ENCODE measurements around the gene TBL3. TPM values are rescaled to one million over a fixed set of nuclear protein-coding genes. Genes with fewer than 3 reads are reported as not detected.
A peak's percentile ranks its signal among the peaks of the same experiment; 100 is the strongest.

The TBL3 gene
- total and polyA plus RNA-seq, 8 donors, result 14.7 to 63.7 (median 21.4) TPM

DNA sequence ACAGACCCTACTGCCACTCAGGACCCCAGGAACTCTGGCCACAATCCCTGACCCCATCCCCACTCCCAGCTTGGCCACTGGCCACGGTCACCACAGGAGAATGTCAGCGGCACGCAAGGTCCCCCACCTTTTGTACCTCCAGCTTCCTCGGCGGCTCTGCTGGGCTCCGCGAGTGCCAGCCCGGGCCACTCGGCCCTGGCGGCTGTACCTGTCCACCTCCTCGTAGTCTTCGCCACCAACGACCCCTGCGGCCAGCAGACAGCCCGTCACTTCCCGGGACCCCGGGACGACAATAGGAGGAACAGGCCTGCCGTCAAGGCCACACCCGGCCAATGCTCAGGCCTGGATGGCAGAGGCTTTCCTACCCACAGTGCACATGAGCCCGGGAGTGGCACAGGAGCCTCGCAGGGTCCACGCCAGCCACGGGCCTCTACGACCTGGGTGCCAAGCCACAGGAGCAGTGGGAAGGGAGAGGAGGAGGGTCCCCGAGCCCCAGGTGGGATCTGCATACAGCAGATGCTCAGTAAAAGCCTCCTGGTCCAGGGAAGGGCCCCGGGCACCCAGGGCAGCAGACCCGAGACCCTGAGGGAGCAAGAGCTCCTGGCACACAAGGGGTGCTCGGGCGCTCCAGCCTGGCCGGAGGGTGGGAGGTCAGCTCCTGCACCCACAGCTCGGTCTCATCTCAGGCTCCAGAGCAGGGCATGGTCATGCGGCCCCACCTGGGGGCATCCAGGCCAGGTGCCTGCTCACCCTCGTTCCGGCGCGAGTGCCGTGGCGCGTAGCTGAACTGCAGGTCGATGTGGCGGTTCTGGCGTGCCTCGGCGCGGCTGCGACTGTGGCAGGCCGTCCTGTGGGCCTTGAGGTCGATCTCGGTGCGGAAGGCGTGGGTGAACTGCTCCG, 29.9 kb downstream of the TBL3 start:
- Histone ChIP-seq H3K27ac (no peak overlapping the region), H3K9me3 (no peaks in the 10 kb centered on the region), H3K4me1 (peaks cover 9 to 25% (median 24%) of the 10 kb centered on the region in 3 donors), H3K4me3 (no peak overlapping the region), H3K27me3 (no peaks in the 10 kb centered on the region), H3K36me3 (peaks cover 19 to 64% (median 39%) of the 10 kb centered on the region in 3 donors)
- TF ChIP-seq, protein P1, sequence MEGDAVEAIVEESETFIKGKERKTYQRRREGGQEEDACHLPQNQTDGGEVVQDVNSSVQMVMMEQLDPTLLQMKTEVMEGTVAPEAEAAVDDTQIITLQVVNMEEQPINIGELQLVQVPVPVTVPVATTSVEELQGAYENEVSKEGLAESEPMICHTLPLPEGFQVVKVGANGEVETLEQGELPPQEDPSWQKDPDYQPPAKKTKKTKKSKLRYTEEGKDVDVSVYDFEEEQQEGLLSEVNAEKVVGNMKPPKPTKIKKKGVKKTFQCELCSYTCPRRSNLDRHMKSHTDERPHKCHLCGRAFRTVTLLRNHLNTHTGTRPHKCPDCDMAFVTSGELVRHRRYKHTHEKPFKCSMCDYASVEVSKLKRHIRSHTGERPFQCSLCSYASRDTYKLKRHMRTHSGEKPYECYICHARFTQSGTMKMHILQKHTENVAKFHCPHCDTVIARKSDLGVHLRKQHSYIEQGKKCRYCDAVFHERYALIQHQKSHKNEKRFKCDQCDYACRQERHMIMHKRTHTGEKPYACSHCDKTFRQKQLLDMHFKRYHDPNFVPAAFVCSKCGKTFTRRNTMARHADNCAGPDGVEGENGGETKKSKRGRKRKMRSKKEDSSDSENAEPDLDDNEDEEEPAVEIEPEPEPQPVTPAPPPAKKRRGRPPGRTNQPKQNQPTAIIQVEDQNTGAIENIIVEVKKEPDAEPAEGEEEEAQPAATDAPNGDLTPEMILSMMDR (IDR thresholded peaks at IDR 0.05), result no peak
- intact Hi-C loops (cut with DNase I), result no loop called here
- 92 to 94% methylated on average over 47 to 53 of the region's 53 CpGs for WGBS, 2 donors
- peak in 5 of 6 donors; percentile 8 to 80 (median 51) for DNase-seq
- FAIRE-seq, result no peak
- ATAC-seq, result no peak

DNA sequence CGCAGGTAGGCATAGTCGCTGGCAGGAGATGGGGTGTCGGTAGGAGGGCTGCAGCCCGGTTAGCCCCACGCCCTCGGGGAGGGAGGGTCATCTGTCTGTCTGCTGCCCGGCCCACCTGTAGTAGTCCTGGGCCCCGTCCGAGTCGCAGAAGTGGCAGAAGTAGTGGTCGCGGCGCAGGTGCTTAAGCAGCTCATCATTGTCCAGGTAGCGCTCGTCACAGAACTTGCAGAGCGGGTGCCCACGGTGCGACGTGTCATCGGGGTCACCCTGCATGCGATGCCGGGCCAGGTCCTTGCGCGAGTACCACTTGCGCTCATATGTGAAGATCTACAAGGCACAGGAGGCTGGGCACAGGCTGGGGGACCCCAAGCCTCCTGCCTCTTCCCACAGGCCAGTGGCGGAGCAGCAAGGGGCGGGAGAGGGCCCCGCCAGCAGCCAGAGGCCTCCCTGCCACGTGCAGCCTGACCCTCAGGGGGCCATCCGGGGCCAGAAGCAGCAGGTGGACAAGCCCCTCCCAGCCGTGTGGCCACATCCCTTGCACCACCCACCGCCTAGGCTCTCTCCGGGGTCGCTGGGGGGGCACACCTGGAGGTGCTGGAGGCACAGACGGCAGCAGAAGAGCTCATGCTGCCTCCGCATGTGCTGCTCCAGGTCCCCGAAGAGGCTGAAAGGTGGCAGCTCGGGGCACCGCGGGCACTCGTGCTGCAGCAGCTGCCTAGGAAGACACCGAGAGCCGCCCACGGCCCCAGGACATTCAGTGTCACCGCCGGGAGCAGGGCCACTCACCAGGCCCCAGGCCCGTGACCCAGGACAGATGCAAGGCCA, 30.8 kb downstream of the TBL3 start:
- Histone ChIP-seq H3K27ac (no peak overlapping the region), H3K27me3 (no peaks in the 10 kb centered on the region), H3K9me3 (no peaks in the 10 kb centered on the region), H3K4me3 (no peak overlapping the region), H3K4me1 (peaks cover 14 to 33% (median 33%) of the 10 kb centered on the region in 3 donors), H3K36me3 (peaks cover 19 to 57% (median 39%) of the 10 kb centered on the region in 3 donors)
- DNase-seq (peak in 5 of 6 donors; percentile 16 to 79 (median 57)), ATAC-seq (no peak), FAIRE-seq (no peak)
- intact Hi-C loops (cut with DNase I), result no loop called here
- TF ChIP-seq, protein P1 (IDR thresholded peaks at IDR 0.05), result no peak
- 90 to 91% methylated on average over 47 of the region's 47 CpGs for WGBS, 2 donors

DNA sequence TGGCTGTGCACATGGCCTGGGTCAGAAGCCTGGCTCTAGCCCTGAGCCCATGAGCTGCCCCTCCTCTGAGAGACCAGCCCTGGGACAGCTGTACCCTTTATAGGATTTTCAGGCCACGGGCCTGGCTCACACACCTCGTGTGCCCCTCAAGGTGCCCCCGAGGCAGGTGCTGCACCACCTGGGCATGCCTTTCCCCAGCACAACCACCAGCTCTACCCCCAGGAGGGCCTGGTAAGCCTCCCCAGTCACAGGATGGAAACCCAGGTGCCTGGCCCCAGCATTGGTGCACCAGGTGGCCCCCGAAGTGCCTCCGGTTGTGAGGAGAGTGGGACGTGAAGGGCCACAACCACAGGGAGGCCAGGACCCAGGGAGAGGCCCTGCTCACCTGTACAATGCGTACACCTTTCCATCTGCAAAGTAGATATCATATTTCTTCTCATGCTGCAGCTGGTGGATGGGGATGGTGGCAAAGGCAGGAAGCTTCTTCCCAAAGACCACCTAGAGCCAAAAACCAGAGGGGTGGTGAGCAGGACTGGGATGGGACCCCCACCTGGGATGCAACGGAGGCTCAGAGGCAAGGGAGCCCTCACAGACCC, 31.5 kb downstream of the TBL3 start:
- peak in 3 of 6 donors; percentile 15 to 79 (median 47) for DNase-seq

DNA sequence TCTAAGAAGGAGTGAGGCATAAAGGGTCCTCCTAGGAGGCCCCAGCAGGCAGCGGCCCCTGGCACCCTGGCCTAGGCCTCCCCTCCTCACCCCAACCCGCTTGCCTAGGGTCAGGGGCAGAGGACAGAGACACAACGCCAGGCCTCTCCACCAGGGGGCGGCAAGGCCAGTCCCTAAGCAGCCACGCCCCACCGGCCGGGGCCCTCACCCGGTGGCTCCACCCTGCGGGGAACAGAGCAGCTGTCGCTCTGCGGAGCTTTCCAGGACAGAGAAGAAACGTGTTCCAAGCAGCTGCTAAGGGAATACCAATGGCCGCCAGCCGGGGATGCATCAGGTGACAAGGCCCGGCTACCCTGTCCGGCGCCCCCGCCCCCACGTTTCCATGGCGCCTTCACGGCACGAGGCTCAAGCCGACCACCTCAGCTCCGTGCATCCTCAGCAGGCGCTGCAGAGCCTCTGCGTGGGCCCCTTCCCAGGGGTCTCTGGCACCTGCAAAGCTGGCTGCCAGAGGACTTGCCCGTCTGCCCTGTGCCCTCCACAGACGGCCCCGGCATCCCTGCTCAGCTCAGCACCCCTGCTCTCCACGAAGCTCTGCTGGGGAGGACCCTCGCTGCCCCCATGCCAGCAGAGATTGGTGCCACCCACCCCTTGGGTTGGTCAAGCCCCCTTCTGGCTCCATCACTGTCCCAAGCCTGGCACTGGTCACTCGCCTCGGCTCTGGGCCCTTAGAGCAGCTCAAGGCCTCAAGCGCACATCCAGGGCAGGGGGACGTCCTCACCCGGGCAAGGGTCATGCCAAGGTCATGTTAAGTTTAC, 32.2 kb downstream of the TBL3 start:
- FAIRE-seq, result no peak
- TF ChIP-seq, protein P1 (IDR thresholded peaks at IDR 0.05), result peak; percentile 92 to 98 (median 96)

More for the DNA sequence above, 31.5 kb downstream of the TBL3 start:
- FAIRE-seq, result no peak
- peaks cover 19 to 50% (median 36%) of the 10 kb centered on the region in 3 donors for H3K36me3 ChIP-seq
- no peak overlapping the region for H3K4me3 ChIP-seq
- ATAC-seq, result no peak
- H3K27me3 ChIP-seq, result no peaks in the 10 kb centered on the region
- WGBS, 2 donors, result 54 to 62% methylated on average over 8 of the region's 8 CpGs
- H3K27ac ChIP-seq, result no peak overlapping the region
- peaks cover 18 to 40% (median 33%) of the 10 kb centered on the region in 3 donors for H3K4me1 ChIP-seq
- intact Hi-C loops (cut with DNase I), result no loop called here
- TF ChIP-seq, protein P1 (IDR thresholded peaks at IDR 0.05), result no peak
- no peaks in the 10 kb centered on the region for H3K9me3 ChIP-seq

More for the DNA sequence above, 32.2 kb downstream of the TBL3 start:
- ATAC-seq (peak; percentile 76 to 92 (median 86)), DNase-seq (peak; percentile 94 to 99 (median 96))
- intact Hi-C loops (cut with DNase I), result no loop called here
- Histone ChIP-seq H3K4me1 (peaks cover 22 to 41% (median 33%) of the 10 kb centered on the region in 3 donors), H3K9me3 (no peaks in the 10 kb centered on the region), H3K36me3 (peaks cover 17 to 43% (median 32%) of the 10 kb centered on the region in 3 donors), H3K27ac (peak overlapping the region; percentile 51 to 73 (median 60)), H3K27me3 (no peaks in the 10 kb centered on the region), H3K4me3 (peak overlapping the region in 2 of 4 donors; percentile 11 to 19)
- WGBS, 2 donors, result 14 to 16% methylated on average over 34 to 36 of the region's 36 CpGs
